GM20431 (cell line): ENCODE measurements around the gene RABGAP1L.

Experiments
- in situ Hi-C: fragments of 300-500 bp; cut with MseI, MboI; formaldehyde crosslinking; loops from one replicate; pipeline ENCODE4 v1.15.0; 2020; ENCODE audit warnings: low sequenced_read_pairs; ENCODE audit not compliant: unreplicated experiment

The RABGAP1L gene

GRCh38 chr1:174194461-174194860 lies 35.1 kb downstream of the RABGAP1L start:
- in situ Hi-C loops = no loop called here

DNA sequence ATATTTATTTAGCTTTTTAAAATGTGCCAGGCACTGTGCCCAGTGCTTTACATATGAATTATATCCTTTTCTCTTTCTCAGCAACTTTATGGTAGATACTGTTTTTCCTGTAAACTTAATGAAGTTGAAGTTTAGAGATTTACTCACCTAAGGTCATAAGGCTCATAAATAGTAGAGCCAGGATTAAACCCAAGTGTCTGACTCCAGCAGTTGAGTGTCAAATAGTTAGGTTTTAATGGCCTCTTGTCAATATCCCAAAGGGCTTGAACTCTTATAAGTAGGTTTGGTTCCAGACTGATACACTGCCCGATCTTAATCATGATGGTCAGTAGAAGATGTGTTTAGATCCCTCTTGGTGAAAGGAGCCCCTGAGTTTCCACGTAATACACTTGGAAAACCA lies 37.8 kb downstream of the RABGAP1L start:
- in situ Hi-C loops = no loop called here

GRCh38 chr1:174197547-174197946 lies 38.2 kb downstream of the RABGAP1L start:
- in situ Hi-C loops = no loop called here

GRCh38 chr1:174198202-174198601 lies 38.9 kb downstream of the RABGAP1L start:
- in situ Hi-C loops = no loop called here

GRCh38 chr1:174200746-174201145 lies 41.4 kb downstream of the RABGAP1L start:
- in situ Hi-C loops = no loop called here

GRCh38 chr1:174204697-174205308 lies 45.5 kb downstream of the RABGAP1L start:
- in situ Hi-C loops = no loop called here

DNA sequence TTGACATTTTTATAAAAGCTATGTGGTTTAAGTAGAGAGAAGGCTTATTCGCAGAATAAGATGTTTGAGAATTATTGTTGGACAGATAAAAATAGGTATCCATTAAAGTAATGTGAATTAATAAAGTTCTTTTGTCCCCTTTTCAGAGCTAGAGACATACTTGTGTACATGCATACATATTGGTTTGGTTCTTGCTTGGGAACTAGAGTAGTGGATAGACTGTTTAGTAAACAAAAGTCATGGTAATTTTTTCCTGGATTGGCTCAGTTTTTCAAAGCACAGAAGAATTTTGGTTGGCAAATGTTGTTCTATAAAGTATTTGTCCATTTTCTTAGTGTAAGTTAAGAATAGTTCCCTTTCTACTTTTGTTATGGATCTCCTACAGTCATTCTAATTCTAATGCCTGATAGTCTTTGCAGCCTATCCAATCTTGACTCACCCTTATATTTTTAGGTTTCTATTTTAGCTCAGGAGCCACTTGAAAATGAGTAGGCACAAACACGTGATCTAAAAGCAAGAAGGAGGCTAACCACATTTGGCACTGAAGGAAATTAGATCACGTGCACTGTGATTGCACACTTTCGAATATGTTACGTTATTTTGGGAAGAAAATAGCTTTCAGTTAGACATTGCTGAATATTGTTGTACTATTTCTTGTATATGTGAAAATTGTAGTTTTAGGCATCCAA lies 47.0 kb downstream of the RABGAP1L start:
- in situ Hi-C loops = no loop called here

GRCh38 chr1:174209347-174210187 lies 50.2 kb downstream of the RABGAP1L start:
- in situ Hi-C loops = no loop called here

- in situ Hi-C loops = no loop called here
Observed at GRCh38 chr1:174211486-174211885, 52.2 kb downstream of the RABGAP1L start.

GRCh38 chr1:174215766-174216165 lies 56.4 kb downstream of the RABGAP1L start:
- in situ Hi-C loops = no loop called here

GRCh38 chr1:174217248-174217647 lies 57.9 kb downstream of the RABGAP1L start:
- in situ Hi-C loops = no loop called here

- in situ Hi-C loops = no loop called here
Observed at GRCh38 chr1:174217787-174218574, 58.7 kb downstream of the RABGAP1L start.

GRCh38 chr1:174218983-174219382 lies 59.7 kb downstream of the RABGAP1L start:
- in situ Hi-C loops = no loop called here

- in situ Hi-C loops = no loop called here
Observed at GRCh38 chr1:174219606-174220370, 60.5 kb downstream of the RABGAP1L start.

- in situ Hi-C loops = no loop called here
Observed at GRCh38 chr1:174221681-174222080, 62.4 kb downstream of the RABGAP1L start.

- in situ Hi-C loops = no loop called here
Observed at GRCh38 chr1:174222166-174222949, 63.0 kb downstream of the RABGAP1L start.

DNA sequence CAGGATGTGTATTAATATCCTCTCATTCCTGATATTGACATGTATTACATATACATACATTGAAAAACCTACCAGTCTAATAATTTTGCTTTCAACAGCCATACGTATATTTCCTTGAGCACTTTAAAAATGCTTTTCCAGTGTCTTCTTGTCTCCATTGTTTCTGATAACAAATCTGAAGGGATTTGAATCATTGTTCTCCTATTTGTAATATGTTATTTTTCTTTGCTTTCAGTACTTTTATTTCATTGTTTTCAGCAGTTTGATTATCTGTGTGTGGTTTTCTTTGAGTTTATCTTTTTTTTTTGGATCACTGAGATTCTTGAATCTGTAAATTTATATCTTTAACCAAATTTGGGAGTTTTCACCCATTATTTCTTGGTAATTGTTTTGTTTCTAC lies 65.3 kb downstream of the RABGAP1L start:
- in situ Hi-C loops = no loop called here

- in situ Hi-C loops = no loop called here
Observed at GRCh38 chr1:174225499-174226204, 66.3 kb downstream of the RABGAP1L start.
